Stimulated activated naive CD4-positive, alpha-beta T cell (primary cell): ENCODE measurements around the gene PARD3.
A peak's percentile ranks its signal among the peaks of the same experiment; 100 is the strongest.

ENCODE experiments used
- DNase-seq, 6 experiments: peaks; one replicate each; lab custom pipeline; 2025; lab: John Stamatoyannopoulos, UW

PARD3 gene

DNA sequence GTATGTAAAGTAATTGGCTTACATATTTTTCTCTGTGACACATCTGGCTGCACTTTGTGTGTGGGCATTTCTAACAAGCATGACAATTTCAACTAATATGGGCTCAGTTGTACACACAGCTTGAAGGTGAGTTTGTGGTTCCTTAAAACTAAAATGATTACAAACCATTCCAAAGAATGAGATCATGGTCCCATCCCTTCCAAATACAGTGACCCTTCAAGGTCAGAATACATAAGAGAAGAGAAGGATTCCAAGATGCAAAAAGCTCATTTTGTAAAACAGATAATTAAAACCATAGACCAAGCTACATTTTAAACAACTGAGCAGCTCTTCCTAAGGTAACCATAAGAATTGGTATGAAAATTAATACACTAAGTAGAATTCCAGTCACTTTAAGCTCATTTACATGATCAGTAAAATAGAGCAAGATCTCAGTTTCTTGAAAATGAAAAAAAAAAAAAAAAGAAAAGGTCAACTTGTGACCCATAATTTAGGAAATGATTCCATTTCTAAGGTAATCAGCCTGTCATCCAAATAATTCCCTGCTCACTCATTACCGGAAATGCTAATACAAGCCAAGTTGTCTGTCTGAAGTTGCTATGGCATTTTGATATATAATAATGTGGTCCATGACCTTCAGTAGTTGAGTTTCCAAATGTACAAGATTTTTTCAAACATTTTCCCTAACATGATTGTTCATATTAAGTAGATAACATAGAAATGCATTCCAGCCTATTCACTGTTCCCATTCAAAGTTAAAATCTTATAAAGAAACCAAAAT lies 688.5 kb downstream of the PARD3 start:
- no peak for DNase-seq

- no peak for DNase-seq
Observed at GRCh38 chr10:34125702-34126101, 689.4 kb downstream of the PARD3 start.

GRCh38 chr10:34124522-34125035 lies 690.5 kb downstream of the PARD3 start:
- DNase-seq, result no peak

- peak in 1 of 6 experiments; percentile 8 for DNase-seq
Observed at GRCh38 chr10:34121781-34122622, 693.1 kb downstream of the PARD3 start.

GRCh38 chr10:34121125-34121753 lies 693.9 kb downstream of the PARD3 start:
- DNase-seq, result no peak

DNA sequence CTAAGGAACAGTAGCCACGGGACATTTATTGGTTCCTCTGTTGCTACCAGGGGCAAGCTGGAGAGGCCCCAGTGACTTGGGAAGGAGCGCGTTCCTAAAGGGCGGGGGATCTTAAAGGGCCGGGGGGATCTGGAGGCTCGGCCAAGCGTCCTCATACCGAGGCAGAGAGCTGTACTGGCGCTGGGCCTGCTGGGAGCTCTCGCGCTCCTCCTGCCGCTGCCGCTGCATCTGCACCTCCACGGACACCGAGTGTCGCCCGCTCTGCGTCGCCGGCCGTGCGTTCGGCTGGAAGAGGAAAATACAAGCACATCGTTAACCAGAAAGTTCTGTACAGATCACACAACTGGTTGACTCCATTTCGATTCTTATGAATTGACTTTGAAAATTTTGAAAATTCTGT lies 695.6 kb downstream of the PARD3 start:
- DNase-seq, result no peak

DNA sequence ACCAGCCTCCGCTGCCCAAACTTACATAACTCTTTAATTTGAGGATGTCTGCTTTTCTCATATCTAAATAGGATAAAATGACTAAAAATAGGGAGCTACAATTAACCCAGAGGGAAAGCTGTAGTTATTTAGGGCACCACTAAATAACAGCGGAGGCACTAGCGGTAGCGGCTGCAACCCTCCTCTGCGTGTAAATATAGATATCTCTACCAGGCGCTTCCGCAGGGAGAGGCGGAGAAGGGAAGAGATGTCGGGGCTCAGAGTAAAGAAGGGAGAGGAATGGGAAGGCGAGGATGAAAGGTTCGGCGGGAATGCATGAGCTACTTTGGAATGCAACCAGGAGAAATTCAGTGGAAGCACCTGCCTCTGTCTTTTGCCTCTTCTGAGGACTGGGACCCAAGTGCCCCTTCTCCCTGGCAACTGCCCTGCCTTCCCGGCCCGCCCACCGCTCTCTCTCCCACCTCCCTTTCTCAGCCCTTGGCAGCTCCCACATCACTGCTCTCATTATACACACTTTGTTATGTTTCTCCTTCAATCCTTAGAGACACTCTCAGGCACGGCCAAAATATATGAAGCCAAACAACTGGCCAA lies 698.3 kb downstream of the PARD3 start:
- no peak for DNase-seq

DNA sequence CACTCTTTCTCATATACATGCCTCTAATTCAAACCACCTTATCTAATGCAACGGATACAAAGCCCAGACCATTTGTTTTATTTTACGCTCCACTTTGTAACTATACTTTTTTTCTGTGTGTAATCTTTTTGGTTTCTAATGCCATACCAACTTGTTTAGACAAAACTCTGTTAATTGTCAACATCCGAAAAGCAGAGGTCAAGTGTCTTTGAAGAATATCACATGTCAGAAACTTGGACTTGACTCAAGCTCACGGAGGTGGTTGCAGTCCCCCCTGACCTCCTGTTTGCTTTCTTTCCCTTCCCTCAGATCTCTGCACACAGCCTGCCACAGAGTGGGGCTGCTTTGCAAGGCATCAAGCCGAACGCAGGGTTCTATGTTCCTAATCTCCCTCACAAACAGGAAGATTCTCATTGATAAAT lies 698.9 kb downstream of the PARD3 start:
- no peak for DNase-seq

DNA sequence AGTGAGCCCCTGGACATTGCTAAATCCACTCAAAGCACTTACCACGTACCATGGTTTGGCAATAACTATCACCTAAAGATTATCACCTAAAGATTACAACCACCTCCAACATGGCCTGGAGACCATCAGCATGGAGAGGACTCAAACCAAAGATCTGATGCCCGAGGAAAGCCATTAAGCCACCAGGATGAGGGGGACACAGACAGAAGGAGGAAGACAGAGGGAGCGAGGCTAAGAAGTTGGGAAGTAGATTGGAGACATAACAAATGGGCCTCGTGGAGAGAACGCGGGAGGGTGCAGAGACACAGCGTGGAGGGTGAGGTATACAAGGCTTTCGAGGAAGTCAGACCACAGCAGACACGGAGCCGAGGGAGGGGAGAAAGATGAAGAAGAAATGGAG lies 700.2 kb downstream of the PARD3 start:
- no peak for DNase-seq

DNA sequence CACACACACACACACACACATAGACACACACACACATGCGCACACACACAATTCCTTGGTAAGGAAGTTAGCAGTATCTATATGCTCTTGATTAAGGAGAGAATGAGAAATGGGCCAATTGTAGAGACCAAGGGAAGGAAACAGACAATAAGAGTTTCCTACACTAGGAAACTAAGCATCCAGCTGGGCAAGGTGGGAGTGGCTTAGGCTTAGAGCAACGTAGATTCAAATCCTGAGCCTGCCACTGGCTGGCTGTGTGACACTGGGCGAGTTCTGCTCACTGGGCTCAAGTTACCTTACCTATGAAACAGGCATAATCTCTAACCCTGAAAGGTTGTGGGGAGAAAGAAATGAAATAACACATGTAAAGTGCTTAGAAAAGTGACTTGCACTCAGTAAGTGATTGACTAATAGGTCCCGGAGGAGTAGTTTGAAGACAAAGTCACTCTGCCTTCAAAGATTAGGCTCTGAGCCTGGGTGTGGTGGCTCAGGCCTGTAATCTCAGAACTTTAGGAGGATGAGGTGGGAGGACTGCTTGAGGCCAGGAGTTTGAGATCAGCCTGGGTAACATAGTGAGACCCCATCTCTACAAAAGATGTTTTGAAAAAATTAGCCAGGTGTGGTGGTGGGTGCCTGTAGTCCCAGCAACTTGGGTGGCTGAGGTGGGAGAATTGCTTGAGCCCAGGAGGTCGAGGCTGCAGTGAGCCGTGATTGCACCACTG lies 701.4 kb downstream of the PARD3 start:
- no peak for DNase-seq

DNA sequence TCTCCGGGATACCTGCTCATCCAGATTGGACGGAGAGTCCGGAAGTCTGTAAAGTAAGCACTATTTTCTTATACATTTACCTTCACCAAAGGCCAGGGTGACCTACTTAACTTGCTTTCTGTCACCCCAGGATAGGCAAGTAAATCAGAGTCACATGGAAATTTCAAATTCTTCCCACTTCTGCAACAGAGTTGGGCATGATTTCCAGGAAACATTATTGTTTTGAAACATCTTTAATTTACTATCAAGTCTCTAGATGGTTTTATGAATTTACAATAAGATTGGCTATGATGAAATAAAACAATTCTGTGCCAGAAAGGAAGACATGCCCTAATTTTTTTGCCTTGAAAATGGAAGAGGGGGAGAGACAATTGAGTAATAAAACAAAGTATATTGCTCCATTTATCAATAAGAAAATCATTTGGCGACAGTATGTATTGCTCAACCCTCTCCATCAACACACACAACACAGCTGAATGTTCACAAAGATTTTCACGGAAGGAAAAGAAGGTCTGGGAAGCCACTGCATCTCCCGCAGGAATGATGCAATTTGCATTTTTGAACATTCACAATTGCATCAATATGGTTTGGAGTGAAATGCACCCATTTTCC lies 702.8 kb downstream of the PARD3 start:
- DNase-seq, result no peak

GRCh38 chr10:34111179-34111578 lies 703.9 kb downstream of the PARD3 start:
- DNase-seq, result no peak

DNA sequence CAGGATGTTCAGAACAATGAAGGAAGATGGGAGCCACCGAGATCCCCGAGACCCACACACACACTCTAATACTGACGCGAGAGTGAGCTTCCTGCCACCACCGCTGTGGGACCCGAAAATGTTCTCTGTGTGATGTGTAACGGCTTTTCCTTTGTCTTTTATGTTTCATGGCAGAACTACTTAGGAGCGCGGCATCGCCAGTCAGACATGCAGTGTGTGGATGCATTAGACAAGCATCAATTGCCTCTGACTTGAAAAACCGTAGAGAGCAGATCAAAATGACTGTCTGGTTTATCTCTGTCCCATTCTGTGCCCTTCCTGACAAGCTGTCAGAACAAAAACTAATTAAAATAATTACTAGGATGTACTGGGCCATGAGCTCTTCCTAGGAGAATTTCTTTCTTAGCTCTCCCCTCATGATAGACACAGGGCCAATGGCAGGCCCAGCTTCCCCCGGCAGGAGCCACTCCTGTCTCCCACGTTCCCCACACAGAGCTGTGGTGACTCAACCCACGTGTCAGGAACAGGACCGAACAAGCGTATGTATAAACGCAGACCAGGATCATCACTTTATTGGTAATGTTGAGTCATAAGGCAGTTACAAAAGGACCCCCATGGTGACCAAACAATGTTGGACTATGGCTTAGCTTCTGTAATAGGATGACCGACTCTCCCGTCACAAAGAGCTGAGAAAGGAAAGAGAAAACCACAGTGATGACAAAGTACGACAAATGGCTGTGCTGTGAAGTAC lies 705.0 kb downstream of the PARD3 start:
- DNase-seq, result no peak

DNA sequence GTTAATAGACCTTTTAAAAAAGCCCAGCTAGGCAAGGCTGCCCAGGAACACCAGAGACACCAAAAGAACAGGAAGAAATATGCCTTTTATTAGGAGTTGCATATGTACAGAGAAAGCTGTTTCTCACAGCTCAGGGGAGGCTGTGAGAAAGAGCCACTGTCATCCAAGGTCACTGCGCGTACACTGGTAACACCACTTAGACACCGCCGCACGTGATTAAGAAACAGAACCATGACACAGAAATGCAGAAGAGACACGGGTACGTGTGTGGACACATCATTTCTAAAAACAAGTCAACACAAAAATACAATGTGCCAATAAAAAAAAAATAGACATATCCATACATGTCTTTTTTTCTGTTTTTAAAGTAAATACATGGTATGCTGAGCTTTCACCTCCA lies 705.6 kb downstream of the PARD3 start:
- DNase-seq, result no peak

GRCh38 chr10:34107626-34108516 lies 707.2 kb downstream of the PARD3 start:
- no peak for DNase-seq

GRCh38 chr10:34106356-34106885 lies 708.7 kb downstream of the PARD3 start:
- no peak for DNase-seq

GRCh38 chr10:34104829-34105572 lies 710.1 kb downstream of the PARD3 start:
- DNase-seq, result no peak

DNA sequence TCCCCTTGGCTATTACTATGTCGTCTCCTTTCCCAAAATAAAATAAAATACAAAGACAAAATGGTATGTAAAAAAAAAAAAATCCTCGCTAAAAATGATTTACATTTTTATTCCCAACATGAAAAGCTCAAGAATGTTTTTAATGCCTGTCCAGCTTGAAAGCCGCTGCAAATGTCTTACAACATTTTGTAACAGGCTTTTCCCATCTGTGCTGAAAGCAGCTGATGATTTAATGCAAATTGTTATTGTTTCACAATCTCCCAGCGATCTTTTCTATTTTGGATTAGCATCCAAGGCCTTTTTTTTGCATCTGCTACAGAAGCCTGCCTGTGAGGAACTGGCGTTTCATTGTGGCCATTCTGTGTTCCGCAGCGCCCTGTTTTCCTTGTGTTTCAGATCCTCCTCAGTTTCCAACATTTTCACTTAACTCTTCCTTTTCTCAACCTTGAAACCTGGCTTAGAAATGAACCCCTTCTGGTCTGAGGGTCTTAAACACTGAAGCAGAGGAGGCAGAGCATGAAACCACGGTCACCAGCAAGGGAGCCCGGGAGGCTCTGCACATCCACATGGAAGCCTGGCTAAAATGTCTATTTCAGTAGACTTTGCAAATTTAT lies 712.1 kb downstream of the PARD3 start:
- DNase-seq, result no peak
